GM19238 (cell line): Measurements from ENCODE around the gene SLC10A3.

Experiments
- DNase-seq: peaks from one replicate; pipeline ENCODE4 v3.0.0; 2011; ENCODE audit warnings: low spot score; ENCODE audit not compliant: insufficient read length

SLC10A3 gene

GRCh38 chrX:154440623-154441357 is 49.6 kb downstream of the SLC10A3 start:
- DNase-seq = no peak

GRCh38 chrX:154439841-154440240 is 50.6 kb downstream of the SLC10A3 start:
- no peak for DNase-seq

- DNase-seq = no peak
Measured at GRCh38 chrX:154437971-154438893, 52.2 kb downstream of the SLC10A3 start.
